ENCODE data around the gene GUCA2A.

The GUCA2A gene

DNA sequence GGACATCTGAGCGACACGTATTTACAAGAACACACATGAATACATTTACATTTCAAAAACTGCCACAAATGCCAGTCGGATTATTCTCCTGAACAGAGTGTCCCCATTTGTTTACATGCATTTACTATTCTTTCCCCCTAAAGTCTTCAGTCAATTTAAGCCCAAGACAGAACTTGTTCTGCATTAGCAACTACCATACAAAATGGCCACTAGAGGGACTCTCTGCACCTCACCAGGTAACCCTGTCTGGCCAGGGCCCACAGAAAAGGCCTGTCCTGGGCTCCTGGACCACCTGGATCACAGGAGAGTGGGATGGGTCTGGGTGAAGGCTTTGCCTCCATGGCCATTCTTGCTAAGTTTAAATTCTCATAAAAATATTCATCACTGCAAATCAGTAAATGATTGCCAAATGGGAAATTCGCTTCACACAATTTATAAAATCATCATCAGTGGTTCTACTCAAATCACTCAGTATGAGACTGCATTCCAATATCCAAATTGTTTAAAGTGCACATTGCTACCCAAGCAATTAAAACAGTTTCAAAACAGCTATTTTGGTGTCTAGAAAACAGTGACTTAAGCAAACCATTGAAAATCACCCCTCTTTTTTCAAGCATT, 12.5 kb upstream of the GUCA2A start:
- peak in 1 of 2 experiments; percentile 41 for DNase-seq

DNA sequence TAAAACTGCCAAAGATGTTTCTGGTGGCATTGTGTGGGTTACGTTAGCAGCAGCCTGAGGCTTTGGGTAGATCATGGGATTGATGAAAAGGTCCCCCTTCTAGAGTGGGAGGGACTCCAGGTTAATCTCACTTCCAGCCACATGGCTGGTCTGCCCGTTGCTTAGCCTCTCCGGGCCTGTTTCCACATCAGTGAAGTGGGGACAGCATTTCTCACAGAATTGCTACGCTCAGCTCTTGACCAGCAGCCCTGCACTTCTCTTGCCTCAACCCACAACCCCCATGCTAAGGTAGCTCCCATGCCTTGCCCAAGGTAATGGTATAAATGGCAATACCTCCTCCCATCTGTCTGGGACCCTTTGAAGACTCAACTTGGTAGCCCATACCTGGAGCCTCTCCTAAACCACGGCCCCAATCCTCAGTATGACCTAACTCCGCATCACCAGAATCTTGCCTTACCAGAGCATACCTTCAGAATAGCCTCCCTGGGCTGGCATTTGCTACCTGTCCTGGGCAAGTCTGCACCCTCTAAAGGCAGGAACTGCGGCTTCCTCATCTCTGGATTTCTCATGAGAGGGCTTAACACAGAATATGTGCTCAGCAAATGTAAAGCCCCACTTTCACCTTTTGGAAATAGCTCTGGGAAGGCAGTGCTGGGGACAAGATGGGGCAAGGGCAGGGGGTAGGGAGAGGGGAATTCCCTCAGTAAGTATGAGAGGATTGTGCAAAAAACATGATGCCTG, 10.9 kb upstream of the GUCA2A start:
- DNase-seq, result no peak

DNA sequence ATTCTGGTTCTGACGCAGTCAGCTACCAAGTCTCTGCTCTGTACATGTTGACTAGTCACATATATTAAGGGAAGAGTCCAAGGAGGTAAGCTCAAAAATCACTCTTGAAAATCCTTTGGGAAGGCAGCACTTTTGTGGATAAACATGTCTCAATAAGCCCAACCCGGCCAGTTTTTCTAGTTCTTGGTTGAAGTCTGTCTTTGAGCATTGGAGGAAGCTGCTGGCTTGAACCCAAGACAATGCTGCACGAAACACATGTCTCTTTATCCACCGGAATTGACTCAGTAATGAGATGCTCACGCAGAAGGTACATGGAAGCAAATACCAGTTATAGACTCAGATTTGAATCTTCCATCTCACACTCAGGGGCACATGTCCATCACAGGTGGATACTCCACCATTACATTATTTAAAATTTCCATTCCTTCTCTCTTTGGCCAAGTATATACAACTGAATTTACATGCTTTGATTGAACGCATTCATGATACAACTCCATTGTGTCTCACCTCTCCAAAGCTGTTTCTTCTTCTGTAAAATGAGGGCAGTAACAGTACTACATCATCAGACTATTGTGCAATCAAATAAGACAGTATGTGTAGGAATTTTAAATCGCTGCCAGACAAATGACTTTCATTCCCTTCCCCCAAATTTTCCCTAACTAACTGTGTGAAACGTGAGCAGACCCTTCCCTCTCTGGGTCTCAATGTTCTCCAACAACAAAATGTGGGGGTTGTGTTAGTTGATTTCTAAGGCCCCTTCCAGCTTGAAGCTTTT, 9.6 kb upstream of the GUCA2A start:
- peak in 1 of 2 experiments; percentile 49 for DNase-seq

DNA sequence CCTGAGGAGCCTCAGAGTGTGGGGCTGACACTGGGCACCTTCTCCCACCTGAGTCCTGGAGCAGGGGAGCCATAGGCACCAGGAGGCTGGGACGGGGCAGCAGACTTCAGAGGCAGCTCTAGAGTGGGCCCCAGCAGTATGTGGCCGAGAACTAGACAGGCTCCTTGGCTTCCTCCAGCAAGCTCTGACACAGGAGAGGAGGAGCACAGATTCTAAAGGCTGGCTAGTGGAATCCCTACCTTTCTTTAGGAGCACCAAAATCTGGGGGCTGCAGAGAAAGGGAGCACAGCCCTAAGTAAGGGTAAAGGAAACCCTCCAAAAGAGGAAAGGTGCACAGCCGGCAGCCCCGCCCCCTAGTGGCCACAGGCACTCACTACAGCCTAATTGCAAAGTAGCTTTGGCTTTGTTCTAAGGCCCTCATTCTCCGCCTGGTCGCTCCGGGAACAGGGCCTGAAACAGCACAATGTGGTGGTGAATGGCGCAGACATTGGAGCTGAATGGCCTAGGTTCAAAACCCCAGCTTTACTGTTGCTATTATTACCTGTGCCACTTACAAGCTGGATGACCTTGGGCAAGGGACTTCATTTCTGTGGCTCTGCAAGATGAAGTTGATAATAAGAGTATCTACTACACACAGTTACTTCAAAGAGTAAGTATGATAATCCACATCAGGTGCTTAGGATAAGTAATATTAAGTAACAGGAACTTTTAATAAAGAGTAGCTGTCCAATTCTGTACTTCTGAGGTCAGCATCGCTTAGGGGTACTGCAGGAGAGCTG, 8.8 kb upstream of the GUCA2A start:
- peak; percentile 45 to 75 for DNase-seq

DNA sequence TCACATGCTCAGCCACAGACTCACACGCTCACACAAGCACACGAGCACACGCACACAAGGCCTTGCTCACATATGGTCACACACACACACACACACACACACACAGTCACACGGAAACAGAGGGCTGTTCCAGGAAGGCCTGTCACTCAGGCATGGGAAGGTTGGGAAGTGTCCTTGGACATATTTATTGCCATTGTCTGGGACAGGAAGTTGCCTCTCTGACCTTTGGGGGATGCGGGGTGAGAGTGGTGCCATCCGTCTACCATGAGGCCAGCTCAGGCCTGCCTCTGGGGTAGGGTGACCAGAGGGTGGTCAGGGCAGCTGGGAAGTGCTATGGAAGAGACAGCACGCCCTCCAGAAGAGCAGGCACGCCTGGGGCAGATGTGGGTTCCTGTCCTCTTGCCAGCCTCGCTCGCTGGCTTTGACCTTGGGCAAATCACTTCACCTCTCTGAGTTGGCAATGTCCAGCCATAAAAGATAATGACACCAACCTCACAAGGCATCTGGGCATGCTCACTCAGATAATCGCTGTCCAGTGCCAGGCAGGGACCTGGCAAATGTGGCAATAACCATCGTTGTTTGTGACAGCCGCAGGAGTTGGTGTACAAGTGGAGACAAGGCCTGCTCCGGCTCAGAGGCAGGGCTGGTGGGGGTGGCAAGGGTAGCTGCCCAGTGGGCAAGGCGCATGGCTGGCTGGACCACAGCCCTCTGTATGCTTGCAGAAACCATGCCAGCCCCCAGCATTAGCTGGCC, 8.0 kb upstream of the GUCA2A start:
- no peak for DNase-seq

DNA sequence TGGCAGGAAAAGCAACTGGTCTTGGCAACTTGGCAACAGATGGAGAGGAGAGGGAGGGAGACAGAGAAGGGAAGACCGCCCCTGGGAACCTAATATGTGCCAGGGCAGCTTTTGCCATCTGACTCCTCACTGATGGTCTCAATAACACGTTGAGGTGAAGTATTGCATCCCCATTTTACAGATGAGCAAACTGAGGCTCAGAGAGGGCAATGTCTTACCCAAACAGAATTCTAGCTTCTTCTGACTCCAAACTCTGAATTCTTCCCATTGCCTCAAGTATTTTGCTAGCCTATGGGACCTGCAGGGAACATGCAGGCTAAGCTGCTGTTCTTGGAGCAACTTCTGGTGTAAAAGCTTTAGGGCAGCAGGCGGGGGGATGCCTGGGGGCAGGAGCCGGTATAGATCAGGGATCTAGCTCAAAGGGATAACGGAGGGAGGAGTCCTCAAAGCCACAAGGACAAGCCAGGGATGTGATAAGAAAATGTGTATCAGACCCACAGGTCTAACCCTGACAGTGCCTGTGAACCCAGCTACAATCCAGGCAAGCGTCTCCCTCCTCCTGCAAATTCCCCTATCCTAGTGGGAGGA, 7.2 kb upstream of the GUCA2A start:
- no peak for DNase-seq

DNA sequence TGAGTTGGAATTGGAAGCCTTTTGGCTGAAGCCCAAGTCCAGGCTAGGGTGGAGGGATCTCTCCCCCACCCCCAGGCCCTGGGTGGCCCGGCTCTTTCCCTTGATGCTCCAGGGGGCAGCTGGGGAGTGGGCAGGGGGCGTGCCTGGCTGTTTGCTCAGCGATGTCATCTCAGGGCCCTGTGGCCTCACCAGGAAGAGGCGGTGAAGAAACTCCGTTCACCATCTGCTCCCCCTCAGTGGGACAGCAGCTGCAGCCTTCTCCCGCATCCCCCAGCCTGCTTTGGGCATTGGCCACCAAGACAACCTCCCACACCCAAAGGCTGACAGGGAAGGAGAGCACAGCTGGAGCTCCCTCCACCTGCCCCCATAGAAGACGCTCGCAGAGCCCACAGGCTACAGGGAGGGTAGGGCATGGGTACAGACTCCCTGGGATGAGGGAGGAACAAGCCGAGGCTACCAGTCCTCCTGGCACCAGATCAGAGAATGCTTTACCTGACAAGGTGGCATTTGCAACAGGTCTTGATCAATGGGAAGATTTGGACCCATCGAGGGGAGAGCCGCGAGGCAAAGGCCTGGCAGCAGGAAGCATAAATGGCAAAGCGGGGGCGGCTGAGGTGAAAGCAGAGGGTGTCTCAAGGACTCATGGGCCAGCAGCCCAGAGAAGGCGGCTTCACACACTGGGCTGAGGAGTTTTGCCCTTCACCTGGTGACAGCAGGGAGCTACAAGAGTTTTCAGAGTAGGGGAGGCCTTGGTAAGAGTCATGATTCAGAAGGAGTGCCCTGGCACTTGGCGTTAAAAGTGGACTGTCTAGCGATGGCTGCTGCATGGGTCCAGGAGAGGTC, 6.5 kb upstream of the GUCA2A start:
- peak in 1 of 2 experiments; percentile 64 for DNase-seq

DNA sequence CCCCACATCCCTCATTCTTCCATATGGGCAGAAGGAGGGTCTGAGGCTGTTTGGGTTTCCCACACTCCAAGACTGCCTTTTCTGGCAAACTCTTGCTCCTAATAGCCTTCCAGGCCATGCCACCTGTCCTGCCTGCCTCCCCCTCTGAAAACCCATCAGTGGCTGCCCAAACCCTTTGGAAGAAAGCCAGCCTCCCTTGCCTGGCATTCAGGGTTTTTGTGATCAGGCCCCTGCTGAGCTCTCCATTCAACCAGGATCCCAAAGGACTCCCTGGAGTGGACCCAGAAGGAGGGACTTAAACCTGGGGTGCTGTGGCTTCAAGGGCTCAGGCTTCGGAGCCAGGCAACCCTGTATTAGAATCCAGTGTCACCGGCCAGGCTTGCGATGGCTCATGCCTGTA, 4.2 kb upstream of the GUCA2A start:
- DNase-seq, result peak in 1 of 2 experiments; percentile 69

DNA sequence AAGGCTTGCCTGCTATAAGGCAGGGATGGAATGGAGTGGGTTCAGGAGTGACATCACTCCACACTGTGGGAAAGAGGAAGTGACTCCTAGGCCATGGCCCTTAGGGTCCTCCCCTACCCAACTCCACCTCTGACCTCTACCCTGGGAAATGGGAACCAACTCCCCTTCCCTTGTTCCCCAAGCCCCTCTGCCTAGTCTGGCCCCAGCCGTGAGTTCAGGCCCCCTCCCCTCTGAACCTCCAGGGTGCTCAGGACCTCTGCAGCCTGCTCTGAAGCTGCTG, 3.8 kb upstream of the GUCA2A start:
- no peak for DNase-seq

DNA sequence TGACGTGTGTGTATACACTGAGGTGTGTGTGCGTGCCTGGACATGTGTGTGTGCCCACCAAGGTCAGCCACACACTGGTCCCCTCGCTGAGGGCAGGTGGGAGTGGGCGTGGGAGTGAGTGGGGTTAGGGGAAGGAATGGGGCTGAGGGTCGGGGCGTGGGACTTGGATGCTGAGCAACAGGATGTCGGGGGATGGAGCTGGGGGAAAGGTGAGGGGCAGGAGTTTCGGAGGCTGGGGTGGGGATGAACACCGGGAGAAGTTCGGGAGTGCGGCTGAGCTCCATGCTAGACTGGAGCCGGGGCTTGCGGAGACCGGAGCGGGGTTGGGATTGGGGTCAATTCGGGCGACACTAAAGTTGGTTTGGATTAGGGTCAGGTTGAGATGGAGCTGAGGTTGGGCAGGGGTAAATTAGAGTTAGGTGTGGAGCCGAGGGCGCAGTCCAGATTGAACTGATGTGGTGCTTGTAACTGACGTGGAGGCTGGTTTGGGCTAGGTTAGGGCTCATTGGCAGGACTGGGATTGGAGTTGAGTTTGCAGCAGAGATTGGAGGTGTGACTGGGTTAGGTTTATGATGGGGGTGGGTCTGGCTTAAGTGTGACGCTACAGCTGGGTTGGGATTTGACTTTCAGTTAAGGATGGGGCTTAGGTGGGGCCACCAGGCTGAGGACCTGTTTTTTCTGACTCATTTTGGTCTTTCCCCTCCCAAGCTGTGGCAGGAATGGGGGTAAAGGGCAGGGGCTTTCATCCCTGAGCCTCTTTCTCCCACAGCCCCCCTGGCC, 3.3 kb upstream of the GUCA2A start:
- DNase-seq, result no peak

DNA sequence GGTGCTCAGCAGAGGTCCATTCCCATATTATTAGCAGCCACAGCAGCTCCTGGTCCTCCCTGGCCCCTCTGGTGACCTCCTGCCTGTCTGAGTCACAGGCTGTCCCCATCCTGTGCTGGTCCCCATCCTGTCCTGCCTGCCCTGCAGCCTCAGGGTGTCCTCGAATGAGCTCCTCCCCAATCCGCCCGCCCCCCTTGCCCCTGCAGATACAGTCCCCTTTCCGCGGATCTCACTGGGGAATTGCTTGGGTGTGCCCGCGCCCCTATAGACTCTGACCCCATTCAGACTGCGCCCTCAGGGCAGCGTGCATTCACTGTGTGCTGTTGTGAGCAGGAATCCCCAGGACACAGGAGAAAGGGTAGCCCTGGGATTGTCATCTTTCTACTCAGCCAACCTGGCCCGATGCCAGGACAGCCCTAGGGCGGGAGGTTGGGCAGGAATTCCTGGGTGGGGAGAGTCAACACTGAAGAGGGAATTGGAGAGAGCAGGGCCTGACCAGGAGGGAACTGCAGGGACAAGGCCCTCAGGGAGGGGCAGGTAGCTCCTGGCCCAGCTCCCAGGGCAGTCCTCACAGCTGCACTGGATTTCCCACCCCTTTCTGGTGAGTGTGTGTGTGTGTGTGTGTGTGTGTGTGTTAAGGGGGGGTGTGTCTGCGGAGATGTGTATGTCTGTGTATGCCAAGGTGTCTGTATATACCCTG, 1.1 kb upstream of the GUCA2A start:
- peak in 1 of 2 experiments; percentile 61 for DNase-seq

DNA sequence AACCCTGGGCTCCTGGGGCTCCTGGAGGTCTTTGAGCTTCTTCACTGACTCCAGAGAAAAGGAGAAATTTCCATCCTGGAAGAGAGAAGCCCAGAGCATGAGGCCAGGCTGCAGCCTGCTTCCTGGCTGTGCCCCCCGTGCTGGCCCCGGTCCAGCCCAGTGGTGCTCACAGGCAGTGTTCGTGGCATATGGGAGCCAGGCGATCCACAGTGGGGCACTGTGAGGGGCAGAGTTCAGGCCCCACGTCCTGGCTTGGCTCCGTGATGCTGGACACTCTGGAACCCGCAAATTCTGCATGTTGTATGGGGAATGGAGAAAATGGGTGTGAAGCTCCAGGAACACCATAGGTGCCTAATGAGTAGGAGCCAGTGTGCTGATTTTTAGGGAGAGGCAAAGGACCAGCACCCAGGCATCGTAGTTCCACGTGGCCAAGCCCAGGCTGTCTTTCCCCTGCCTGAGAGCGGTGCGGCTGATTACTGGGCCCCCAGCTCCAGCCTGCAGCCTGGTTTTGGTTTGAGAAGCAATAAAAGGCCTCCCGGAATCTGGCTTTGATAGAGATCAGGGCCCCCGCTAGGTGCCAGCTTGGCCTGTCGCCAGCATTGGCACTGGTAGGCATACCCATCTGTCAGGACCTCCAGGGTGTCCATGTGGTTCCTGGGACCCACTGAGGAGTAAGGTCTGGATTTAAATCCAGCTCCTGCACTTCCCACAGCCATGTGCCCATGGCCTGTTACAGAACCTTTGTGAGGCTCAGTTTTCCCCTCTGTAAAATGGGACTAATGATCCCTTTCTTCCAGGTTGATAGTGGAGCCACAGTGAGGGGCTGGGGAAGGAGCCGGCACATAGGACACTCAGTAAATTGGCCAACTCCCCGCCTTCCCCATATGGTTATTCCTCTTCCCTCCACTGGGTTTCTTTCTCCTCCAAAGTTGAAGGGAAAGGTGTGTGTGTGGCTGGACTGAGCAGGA, 725 bp downstream of the GUCA2A start:
- DNase-seq, result peak in 1 of 2 experiments; percentile 76

DNA sequence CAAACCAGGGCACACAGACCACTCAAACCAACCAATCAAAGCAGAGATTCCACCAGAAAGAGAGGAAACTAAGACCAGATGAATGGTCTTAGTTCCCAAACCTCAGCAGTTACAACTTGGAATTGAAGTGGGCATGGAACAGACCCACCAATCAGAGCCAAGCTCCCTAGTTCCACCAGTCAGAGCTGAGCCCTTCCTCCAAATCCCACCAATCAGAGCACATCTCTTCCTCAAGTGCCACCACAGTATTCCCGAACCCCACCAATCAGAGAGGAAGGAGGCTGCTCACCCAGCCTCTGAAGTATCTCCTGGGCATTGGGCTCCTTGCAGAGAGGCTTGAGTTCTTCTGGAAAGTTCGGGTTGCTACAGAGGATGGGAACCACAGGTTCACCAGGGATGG, 1.4 kb downstream of the GUCA2A start:
- DNase-seq, result no peak

DNA sequence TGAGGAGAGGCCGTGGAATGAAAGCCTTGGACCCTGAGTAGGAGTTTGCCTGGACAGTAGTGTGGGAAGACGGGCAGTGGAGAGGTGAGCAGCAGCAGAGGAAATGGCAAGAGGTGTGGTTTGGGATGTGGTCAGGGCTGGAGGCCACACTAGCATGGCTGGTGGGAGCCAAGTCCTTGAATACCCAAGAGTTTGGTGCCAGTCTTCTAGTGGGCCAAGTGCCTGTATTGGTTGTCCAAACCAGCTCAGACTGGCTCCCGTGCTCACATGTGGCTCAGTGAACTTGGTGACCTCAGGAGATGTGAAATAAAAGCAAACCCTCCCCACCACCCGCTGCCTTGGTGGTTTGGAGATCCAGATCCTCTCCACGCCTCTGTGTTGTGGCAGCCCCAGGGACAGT, 2.4 kb downstream of the GUCA2A start:
- DNase-seq, result no peak

DNA sequence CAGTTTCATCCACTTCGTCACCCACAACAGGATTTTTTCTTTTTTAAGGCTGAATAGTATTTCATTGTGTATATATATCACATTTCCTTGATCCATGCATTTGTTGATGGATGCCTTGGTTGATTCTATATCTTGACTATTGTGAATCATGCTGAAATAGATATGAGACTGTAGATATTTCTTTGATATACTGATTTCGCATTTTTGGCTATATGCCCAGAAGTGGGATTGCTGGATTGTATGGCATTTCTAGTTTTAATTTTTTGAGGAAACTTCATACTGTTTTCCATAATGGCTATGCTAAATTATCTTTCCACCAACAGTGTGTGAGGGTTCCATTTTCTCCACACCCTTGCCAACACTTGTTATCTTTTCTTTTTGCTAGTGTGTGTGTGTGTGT, 6.4 kb downstream of the GUCA2A start:
- DNase-seq, result no peak

DNA sequence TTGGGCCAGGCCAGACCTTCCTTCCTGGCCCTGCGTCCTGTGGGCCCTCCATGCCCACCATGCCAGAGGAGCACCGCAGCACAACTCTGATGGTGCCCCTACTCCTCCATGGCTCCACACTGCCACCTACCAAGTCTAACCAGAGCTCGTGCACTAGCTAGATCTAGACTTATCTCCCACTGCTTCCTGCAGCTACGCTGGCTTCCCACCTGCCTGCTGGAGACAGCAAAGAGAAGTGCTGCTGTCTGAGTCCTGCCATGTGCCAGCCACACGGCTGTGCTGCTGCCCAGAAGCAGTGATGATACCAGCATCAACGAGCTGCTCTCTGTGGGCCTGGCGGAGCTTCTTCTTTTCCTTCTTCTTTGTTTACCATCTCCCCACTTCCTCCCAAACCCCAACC, 6.9 kb downstream of the GUCA2A start:
- no peak for DNase-seq

DNA sequence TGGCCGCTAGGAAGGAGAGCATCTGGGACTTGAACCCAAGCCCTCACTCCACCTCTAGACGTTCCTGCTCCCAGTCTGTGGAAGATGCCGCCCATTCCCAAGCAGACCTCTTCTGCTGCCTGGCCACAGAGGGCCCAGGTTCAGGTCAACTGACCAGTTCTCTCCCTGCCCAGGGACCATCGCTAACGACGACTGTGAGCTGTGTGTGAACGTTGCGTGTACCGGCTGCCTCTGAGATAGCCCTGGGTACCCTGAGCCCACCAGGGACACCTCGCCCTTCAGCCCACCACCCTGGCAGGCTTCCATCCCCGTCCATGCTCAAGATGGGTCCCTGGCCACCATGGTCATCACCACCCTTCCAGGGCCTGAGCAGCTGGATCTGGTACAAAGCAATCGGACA, 9.2 kb downstream of the GUCA2A start:
- no peak for DNase-seq

DNA sequence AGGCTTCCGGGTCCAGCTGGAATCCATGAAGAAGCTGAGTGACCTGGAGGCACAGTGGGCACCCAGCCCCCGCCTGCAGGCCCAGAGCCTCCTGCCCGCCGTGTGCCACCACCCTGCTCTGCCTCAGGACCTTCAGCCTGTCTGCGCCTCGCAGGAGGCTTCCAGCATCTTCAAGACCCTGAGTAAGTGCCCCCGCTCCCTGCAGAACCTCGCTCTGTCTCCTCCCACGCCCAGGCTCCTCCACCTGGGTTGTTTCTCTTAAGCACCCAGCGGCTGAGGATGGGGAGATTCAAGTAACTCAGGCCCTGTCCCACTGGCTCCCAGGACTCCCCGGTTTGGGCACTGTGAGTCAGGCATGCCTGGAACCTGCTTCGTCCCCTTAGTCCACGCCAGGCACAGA, 9.9 kb downstream of the GUCA2A start:
- DNase-seq, result no peak

DNA sequence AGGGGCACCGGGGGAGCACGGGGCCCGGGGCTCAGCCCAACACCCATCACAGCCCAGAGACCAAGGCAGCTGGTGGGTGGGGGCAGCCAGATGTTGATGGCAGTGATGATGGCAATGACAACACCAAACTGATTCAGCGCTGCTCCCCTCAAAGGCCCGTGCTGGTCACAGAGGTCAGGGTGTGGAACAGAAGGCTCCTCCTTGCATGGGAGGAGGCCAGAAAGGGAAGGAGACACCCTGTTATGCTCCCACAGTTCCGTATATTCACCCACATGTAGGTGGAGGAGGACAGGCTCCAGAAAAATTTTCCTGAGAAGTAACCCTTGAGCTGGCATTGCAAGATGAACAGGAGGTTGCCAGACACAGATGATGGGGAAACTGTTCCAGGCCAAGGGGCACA, 10.9 kb downstream of the GUCA2A start:
- DNase-seq, result no peak
